NCI-H226 (cell line): ENCODE data around the gene RAB34.
A peak's percentile ranks its signal among the peaks of the same experiment; 100 is the strongest.
"Not testable (repeated sequence)": the region's sequence is repeated elsewhere in the genome, so short reads cannot be mapped to it uniquely, and the experiment has no call there.

Experiments used
- DNase-seq: peaks from one replicate; pipeline ENCODE4 v3.0.0-alpha.2; 2015

RAB34 gene

DNA sequence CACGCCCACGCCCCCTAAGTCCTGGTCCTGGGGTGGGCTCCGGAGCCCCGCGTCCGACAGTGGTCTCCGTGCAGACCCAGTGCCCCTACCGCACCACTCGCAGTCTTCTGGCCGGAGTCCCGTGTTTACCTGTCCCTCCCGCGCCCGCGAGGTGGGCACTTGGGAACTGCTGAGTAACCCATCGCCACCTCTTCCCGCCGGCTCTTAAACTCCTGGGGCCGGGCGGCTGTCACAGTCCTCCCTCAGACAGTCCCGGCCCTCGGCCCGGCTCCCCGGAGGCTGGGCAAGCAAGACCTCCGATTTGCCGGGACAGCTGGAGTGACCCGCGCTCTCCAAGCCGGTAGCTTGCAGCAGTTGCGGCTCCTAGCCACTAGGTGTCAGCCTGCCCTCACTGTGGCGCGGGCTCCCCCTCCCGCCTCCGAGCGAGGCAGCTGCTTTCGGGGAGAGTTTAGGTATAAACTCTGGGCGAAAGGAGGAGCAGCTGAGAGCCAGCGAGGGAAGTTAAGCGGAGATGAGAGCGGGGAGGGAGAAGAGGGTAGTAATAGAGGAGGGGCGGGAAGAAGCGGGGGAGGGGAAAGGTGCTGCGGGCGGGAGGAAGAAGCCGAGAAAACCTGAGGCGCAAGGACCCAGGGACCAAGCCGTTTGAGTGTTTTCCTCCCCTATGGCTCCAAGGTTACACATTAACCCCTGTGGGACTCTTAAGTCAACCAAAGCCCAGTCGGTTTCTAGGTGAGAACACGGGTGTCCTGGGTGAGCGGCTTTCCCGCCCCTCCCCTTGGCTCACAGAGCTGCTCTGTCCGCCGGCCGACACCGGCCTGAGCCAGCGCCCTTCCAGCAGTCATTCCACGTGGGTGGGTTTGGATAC, 9.2 kb upstream of the RAB34 start:
- DNase-seq, result peak; percentile 95

DNA sequence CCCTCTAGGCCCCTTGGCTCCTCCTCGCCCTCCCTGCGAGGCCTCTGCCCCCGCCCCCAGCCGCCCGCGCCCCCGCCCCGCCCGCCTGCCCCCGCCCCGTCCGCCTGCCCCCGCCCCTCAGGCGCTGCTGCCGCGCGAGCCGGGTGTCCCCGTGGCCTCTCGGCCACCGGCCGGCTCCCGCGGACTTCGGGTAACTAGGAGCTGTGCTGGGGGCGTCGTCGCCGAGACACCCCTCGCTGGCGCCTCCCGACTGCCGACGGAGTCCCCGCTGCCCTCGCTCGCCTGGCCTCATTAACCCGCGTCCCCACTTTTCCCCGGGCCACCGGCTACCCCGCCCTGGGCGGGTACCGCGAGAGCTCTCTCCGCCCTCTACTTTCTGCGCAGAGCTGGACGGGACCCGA, 8.6 kb upstream of the RAB34 start, which contains the start of gene TLCD1:
TSS of gene TLCD1 (minus strand) at position 8 of the 401 bp plus-strand sequence. CDS start 136 bp downstream, outside the sequence.
- peak; percentile 46 for DNase-seq

DNA sequence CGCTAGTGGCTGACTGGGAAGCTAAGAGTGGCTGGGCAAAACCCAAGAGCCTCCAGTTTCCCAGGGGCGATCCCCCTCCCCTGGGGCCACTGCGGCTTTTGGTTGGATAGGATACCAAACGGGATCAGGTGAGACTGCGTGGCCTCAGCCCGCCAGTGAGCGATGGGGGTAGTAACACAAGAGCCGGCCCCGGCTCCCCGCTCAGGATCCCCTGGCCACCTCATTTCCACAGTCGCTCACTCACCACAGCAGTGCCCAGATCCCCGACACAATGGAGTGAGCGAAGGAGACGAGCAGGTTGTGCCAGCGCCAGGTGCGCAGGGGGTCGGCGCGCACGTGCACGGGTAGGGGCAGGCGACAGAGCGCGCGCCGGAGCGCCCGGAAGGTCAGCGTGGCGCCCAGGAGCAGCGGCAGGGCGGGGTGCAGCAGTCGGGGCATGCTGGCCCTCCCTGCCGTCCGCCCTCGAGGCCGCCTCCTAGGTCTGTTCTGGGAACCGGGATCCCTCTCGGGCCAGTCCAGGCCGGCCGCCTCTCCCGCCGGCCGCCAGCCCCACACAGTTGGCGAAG, 8.1 kb upstream of the RAB34 start:
- peak; percentile 87 for DNase-seq

DNA sequence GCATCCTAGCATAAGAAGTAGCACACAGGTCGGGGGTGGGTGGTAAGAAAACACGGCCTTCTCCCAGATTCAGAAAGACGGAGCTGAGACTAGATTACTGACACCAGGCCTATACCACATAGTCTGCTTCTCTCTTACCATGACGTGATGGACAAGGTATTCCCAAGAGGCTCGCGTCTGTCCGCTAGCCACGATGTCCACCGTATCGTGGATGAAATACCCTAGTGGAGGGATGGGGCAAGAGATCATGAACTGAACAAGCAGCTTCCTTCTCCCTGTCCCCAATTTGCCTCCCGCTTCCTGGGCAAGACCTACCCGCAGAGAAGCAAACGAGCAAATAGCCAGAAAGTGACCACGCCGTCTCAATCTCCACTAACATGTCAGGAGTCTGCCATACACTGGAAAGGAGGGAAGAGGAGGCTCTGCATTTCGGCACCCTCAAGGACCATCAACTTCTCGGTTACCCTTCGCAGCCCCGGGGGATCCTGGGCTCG, 7.5 kb upstream of the RAB34 start:
- no peak for DNase-seq

DNA sequence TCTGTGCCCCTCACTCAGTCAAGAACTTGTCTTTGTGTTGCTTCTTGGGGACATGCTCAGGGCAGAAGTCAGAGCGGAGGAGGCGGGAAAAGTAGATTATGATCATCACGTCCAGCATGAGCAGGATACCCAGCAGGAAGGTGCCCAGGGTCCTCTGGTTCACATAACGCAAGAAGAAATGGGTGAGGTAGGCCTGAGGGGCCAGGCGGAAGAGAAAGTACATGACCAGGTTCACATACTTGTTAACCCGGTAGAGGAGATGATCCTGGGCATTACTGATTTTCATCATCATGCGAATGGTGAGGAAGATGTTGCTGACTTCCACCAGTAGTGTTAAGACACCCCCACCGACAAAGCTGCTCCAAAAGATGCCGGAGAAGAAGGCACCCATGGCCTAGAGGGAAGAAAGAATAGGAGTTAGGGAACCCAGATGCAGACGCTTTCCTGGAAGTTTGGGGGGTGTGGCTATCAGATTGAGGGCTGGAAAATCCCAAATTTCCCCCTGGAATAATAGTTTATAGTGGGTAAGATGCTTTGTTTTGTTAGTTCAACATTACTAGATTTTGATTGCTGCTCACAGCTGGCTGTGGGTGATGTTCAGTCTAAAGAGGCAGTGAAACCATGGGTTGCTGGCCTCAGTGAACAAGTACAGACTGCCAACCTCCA, 7.0 kb upstream of the RAB34 start:
- DNase-seq, result no peak

DNA sequence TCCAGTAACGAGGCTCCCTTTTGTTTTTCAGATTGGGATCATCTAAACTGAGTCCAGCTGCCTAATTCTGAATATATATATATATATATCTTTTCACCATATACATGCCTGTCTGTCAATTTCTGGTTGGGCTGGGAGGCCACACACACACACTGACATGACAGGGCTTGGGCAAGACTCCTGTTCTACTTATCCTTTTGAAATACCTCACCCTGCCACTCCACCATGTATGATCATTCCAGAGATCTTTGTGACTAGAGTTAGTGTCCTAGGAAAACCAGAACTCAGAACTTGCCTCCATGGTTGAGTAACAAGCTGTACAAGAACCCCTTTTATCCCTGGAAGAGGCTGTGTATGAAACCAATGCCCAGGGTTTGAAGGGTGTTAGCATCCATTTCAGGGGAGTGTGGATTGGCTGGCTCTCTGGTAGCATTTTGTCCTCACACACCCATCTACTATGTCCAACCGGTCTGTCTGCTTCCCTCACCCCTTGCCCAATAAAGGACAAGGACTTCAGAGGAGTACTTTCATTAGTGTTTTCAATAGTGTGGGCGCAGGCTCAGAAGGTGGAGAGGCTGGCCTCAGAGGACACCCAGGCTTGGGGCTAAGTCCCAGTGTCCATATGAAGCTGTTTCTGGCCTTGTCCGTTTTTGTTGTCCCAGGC, 6.3 kb upstream of the RAB34 start:
- DNase-seq, result not testable (repeated sequence)

DNA sequence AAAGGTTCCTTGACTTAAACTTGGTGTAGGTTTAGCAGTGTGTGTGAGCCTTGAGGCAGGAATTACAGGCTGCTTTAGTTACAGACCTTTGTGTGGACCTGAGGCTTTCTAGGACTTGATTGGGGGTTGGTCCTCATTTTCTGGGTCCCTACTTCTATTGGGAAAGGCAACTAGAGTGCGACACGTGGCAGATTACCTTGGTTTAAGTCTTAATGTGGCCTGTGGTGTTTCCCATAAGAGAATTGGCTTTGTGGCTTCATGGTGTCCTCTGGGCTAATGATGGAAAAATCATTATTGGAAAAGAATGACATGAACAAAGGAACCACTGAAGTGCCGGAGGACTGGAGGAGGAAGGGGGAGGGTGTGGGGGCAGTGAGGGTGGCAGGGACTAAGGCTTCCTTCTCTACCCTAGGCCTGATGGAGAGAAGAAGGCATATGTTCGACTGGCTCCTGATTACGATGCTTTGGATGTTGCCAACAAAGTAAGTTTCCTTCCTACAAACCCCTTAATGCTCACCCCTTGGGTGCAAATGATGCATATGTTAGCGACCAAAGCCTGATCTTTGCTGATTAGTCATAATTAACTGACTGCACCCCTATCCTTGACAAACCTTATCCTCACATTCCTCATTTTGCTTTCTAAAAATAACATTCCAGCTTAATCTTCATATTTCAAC, 5.6 kb upstream of the RAB34 start:
- DNase-seq, result no peak

DNA sequence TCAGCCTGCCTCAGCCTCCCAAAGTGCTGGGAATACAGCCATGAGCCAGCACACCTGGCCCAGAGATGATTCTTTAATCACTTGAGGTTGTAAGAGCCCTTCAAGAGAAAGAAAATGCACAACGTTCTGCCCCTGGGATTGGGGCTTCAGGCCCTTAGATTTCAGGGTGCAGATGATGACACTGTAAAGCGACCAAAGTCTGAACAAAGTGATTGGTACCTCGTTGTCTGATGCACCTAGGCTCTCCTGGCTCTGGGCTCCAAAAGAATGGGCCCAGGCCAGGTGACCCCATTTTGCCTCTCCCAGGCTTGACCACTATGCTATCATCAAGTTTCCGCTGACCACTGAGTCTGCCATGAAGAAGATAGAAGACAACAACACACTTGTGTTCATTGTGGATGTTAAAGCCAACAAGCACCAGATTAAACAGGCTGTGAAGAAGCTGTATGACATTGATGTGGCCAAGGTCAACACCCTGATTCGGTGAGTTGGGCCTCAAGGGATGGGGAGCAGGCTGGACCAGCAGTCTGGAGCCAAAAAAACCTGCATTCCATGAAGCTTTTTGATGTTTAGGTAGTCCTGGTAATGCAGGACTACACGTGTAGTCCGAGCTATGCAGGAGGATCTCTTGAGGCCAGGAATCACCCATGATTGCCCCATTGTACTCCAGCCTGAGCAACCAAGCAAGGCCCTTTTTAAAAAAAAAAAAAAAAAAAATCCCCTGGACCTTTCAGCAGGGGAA, 4.9 kb upstream of the RAB34 start:
- no peak for DNase-seq

DNA sequence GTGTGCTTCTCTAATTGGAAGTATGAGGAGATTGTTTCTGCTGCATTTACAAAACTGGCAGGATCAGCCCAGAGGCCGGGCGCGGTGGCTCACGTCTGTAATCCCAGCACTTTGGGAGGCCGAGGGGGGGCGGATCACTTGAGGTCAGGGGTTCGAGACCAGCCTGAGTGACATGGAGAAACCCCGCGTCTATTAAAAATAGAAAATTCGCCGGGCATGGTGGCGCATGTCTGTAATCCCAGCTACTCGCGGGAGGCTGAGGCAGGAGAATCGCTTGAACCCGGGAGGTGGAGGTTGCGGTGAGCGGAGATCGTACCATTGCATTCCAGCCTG, 3.3 kb upstream of the RAB34 start:
- not testable (repeated sequence) for DNase-seq

DNA sequence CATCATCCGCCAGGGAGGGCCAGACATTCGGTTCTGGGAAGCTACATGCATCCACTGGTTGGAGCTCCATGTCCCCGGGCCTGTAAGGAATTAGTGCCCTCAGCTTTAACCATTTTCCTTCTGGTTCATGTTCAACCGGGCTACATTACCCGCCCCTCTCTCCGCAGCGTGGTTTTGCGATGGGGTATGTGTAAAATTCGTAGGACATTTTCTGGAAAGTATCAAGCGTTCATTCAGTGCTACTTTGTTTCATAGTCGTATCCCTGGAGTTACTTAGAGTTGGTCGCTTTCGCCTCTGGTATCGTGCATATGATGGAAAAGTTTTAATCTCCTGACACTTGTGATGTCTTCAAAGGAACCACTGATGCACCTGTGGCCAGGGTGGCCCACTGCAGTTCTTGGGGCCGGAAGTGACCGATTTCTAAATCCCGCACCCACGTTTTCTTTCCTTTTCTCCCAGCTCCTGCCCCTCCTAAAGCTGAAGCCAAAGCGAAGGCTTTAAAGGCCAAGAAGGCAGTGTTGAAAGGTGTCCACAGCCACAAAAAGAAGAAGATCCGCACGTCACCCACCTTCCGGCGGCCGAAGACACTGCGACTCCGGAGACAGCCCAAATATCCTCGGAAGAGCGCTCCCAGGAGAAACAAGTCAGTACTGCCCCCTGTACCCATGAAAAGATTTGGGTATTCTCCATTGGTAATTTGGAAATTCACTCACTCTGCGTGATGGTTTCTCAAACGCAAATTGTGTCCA, 2.8 kb upstream of the RAB34 start:
- no peak for DNase-seq

DNA sequence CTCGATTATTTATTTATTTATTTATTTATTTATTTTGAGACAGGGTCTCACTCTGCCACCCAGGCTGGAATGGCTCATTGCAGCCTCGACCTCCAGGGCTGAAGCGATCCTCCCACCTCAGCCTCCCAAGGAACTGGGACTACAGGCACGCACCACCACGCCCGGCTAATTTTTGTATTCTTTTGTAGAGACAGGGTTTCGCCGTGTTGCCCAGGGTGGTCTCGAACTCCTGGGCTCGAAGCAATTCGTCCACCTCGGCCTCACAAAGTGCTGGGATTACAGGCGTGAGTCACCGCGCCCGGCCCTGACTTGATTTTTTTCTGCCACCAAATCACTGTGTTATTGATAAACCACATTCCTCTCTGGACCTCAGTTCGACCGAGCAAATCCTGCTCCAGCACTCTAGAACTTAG, 1.4 kb upstream of the RAB34 start:
- DNase-seq, result no peak

DNA sequence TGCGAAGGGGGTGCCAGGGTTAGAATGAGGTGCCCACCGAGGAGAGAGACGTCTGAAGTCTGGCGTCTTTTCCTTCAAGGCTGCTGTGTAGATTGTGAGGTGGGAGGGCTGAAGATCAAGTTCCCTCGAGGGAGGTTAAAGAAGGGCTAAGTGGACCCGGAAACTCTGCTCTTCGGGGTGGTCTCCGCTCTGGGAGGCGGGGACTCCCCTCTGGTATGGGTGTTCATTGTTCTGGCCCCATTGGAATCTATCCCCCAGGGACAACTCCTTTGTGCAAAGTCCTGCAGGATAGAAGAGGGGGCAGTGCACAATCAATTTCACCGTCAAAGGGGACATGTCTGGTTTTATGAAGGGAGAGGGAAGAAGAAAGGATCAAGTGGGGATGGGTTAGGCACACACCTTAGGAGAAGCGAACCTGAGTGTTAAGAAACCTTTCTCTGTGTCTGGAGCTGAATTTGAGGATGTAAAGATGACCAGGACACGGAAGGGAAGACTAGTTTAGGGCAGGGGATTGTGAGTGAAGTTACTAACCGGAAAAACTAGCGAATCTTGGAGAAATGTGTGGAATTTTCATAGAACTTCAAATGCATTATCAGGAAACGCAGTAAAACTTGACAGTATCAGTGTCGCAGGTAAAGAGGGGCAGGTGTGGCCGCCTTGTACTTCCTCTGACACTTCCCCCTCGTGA, 809 bp upstream of the RAB34 start:
- DNase-seq, result no peak

DNA sequence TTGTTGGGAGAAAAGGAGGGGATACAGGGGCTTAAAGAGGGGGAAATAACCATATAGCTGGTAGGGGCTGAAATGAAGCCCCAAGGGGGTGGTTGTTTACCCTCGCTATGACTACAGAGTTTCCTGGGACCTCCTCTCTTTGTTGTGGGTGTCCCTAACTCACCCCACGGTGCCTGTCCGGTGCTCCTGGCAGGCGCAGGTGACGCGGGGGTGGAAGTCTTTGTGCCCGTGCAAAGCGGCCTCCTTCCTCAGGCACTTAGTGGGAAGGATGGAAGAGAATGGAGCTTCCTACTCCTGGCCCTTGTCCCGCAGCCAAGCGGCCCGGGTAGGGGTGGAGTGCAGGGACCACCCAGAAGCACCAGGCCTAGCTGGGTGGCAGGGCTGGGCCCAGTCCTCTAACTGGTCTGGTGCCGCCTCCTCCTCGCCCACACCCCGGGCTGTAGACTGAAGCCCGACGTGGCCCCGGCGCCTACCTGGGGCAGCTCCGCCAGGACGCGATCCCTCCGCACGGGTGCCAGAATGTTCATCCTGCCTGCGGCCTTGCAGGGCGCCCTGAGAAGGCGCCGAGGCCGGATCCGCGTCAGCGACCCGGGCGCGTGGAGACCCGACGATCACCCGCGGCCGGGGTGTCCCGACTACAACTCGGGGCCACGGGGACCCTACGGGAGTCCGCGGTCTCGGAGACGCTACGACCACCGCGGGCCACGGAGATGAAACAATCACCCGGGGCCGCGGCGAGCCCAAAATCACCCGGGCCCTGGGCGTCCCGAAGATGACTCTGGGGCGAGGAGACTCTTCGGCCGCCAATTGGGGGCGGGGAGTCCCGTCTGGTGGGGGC, 709 bp downstream of the RAB34 start:
- no peak for DNase-seq

DNA sequence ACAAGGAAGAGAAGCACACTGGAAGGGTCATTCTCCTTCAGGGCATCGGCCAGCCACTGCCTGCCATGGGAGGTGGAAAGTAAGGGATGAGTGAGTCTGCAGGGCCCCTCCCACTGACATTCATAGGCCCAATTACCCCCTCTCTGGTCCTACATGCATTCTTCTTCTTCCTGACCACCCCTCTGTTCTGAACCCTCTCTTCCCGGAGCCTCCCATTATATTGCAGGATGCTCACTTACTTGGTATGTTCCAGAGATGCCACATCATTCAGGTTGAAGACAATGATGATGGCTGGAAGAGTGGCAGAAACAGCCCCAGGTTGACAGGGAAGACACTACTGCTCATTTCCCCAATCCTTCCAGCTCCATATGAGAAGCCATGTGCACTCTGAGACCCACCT, 2.5 kb downstream of the RAB34 start:
- DNase-seq, result no peak

DNA sequence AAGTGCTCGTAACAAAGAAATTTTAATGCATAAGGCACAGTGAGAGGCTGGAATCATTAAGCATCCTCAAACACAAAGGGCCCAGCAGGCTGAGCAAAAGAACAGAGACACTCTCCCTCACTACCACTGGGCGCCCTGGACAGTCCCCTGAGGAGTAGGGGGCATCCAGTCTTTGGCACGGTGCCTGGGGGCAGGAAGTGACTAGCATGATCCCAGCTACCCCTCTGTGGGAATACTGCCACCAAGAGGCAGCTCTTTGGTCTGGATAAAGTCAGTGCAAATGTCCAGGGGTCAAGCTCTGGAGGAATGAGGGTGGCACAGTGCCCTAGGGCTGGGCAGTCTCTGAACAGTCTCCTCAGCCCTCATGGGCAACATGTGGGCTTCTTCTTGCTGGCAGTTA, 3.4 kb downstream of the RAB34 start:
- DNase-seq, result no peak

DNA sequence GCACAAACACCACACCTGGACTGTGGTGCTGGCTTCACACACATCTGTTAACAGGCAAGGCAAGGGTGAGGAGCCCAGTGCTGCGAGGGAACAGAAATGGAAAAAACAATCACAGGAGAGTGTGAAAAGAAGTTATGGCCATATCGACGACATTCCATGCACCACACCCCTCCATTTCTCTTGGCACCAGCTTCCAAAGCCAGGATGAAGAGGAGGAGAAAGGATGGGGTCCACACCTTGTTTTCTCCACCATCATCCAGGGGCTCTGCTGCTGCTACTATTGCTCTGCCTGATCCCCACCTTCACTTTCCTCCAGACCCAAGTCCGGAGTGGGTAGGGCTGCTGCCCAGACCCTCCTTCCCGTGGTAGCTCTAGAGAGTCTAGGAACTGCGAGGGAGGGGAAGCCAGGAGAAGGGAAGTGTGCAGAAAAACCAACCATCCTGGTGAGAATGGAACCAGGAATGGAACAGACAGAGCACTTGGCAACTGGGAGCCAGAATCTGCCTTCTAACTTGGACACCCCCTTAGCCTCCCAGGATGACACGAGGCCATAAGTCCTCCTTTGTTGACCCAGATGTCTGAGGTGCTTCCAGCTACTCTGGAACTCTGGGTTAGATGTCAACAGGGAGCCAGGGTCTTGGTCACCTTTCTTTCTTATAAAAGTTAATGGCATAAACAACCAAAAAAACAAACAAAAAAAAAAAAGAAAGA, 4.8 kb downstream of the RAB34 start:
- no peak for DNase-seq

DNA sequence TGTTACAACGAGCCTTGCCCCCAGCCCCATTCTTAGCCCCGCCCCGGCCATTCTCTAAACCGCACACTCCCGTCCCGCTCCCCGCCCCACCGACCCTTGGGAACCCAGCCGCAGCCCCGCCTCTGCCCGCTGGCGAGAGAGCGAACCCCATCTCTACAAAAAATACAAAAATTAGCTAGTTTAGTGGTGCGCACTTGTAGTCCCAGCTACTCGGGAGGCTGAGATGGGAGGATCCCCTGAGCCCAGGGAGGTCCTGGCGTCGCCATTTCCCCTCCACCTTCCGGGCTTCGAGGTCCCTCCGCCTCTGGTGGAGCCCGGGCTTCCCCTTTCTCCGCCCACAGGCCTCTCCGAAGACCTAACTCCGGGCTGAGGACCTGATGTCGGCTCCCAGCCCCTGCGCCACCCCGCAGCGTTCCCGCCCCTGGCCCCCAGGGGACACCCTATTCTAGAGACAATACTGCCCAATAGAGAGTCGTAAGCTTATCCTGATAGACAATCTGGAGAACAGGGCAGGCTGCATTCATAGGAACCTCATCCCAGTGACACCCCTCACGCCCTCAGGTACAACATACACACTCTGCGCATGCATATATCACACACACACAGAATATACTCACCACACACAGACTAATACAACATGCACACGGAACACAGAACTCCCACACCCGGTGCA, 5.5 kb downstream of the RAB34 start:
- DNase-seq, result no peak

DNA sequence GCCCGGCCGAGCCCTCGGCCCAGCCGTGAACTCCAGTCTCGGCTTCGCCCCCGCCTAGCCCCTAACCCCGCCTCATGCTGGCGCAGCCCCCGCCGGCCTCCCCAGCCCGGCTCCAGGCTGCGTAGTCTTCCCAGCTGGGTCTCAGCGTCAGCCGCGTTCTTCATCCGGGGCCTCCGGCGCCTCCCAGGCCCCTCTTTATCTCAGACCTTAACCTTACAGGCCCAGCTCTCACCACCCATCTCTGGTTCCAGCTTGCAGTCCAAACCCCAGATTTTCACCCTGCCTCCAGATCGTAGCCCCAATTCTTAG, 6.0 kb downstream of the RAB34 start, which contains the start of gene PROCA1:
TSS of gene PROCA1 (minus strand) at position 166 of the 309 bp plus-strand sequence. CDS start 228 bp downstream, outside the sequence.
- no peak for DNase-seq
